HG03045 (cell line): ENCODE results near the gene NALCN.

ENCODE experiments used
- ATAC-seq: cut with Tn5 transposase; IDR thresholded peaks from one replicate; pipeline ENCODE4 v1.9.1; 2021; ENCODE audit warnings: mild to moderate bottlenecking, moderate library complexity; ENCODE audit not compliant: unreplicated experiment

The NALCN gene

DNA sequence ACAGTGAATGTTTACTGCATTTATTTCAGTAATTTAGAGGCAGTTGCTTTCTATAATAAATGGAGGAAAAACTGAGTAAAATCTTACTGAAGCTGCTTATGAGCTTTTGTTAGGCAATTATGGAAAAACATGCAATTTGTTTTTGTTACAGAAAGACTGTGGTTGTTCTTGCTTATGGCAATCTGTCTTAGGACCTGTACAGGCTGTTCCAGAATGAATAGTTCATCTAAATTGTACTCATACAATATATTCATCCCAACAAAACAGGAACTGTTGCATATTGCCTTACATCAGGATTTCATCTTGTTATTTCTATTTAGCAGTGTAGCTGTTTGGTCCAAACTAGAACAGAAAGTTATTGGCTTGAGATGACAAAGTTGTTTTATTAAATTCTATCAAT, 199.2 kb downstream of the NALCN start:
- no peak for ATAC-seq

DNA sequence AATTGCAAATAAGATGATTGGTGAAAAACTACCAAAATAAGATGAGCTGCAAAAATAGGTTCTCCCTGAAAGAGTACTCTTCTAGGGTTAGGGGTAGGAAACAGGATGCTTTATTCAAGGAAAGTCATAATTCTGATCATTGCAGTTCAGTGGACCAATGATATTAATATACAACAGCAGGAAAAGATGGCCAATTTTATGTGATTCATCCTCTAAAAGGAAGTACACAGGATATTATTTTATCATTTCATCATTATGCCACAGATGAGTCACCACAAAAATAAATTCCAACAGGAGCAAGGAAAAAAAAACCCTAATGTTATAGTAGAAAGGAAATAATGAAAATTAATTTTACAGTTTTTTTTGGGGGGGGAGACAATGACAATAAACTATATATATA, 205.0 kb downstream of the NALCN start:
- no peak for ATAC-seq

DNA sequence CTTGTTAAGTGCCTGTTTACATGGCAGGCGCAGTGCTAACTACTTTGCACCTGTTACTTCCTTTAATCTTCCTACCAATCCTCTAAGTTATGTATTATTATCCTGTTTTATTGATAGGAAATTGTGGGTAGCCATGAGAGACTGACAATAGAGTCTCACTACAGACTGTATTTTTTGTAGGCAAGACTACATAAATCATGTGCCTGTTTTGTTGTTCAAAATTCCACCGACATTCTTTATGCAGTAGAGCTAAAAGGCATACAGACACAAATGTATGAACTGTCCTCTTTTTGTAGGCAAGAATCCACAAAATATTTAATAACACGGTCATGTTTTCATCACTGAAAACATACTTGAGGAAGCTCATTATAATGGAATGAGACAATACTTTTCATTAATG, 205.5 kb downstream of the NALCN start:
- ATAC-seq: no peak

DNA sequence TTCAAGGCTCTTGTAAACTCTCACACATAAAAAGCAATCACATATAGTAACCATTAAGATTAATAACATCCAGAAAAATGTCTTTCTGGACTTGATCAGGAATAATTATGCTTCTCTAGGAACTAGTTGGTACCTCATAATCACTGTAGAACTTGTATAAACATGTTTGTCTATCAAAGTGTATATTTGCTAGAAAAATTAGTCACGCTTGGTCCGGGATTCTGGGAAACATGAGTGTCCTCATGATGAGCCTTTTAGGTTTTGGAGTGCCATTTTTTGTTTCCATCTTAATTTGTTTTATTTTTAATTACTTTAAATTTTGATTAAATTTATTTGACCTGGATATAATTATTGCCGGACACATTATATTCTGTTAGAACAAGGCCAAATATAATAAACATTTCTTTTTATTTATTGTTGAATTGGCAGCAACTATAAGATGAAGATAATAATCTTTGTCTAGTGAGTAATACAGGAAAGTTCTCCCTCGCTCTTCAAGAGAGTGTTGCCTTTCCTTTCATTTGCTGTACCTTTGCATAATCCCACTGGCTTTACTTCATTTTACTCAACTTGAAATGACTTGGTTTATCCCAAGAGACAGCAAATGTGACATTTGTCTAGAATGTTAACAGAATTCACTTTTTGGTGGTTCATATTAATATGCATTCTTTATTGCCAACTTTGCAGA, 207.0 kb downstream of the NALCN start:
- no peak for ATAC-seq

DNA sequence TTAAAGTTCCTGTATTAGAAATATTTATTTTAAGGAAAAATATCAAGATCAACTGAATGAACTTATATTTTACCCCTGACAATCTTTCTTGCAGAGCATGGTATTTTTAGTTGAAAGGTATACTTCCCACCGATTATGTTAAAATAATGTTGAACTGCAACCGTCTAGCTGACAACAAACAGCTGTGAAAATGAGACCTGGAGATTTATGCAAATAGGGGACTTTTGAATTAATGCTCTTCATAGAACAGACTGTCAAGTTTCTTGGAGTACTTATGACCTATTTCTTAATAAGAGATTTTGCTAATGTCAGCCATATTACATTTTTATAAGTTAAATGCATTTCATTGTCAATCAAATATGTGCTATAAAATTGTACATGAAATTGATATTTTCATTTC, 210.9 kb downstream of the NALCN start:
- ATAC-seq: no peak

DNA sequence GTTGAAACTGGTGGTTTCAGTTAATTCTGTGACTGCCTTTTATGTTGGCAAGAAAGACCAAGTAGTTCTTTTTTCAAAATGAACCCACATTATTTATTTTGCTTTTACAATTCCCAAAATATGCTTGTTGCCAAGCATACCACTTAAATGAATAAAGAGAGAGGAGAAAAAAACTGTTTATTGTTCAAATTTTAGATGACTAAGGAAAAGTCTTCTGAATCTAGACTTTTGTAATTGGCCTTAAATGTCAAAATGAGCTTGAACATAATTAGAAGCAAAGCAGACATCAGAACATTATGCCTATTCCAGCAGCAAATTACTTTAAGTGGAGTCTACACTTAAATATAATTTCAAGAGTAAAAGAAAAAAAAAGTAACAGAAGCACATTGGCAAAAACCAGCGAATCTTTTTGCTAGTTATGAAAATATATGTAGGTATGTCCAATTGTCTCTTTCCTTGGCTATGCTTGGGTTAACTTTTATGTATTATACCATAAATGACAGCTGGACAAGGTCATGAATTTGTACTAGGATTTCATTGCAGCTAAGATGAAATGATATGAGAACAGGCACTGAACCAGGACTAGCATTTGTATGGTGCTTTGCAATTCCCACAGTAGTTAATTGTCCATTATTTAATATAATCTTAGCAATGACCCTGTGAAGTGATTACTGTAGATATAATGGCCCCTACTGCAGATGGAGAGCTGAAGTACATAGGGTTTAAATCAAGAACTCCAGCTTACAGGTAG, 211.9 kb downstream of the NALCN start:
- ATAC-seq: no peak

DNA sequence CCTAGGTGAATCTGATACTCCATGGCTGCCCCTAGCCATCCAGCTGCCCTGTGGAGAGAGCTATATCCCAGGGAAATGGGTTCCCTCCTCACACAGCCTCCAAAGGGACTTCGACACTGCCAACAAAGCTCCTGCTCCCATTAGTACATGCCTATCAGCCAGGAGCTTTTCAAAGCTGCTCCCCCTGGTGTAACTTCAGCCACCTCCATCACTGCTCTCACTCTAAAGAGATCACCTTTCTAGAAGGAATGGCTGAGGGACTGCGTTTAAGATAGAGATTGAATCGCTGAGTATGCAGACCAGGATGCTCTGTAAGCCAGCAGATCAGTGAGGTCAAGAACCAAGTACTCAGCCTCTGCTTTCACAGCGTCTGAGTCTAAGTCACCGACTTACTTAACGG, 213.7 kb downstream of the NALCN start:
- no peak for ATAC-seq

DNA sequence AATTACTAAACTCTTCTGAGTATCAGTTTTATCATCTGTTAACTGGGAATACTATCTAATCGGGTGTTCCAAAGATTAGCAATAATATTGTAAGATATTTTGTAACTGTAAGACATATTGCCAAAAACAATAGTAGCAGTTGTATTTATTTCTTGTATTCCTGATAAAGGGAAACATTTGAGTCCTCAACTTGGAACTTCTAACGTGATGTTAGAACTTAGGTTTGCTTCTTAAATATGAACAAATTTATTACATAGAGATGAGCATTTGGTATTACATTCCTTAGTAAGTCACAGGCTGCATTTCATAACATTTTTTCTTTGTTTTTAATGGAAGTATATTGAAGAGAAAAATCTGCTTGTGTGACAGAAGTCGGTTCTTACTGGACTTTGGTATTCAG, 225.3 kb downstream of the NALCN start:
- ATAC-seq: no peak

DNA sequence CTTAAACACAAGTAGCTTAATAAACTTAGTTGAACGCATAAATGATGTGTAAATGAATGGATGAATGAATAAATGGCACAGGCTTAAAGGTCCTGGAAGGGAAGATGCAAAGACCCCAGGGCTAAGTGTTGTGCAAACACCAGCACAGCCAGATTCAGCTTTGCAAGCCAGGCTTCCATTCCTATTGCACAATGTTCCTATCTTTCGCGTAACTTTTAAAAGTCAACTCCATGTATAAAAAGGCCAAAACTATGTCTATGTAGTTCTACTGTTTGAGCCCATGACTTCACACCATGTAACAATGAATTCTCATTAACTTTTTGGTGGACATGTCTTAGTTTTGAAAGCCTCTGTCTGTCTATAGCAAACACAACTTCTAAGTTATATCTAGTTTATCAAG, 226.0 kb downstream of the NALCN start:
- no peak for ATAC-seq

DNA sequence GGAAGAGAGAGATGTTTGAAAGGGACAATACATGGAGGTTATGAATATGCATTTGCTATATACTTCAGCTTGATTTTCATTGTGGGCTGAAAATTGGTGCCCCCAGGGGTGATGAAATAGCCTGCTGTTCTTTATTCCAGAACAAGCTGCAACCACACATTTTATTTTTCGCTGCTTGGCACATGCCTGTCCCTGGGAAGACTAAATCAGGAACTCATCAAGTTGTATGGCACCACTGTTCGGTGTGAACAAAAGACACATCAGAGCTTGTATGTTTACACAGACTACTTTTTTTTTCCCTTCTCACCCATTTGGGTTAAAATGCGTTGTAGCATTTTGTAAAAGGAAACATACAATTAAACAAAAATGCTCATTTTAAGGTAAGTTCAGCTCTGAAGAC, 230.7 kb downstream of the NALCN start:
- ATAC-seq: no peak

DNA sequence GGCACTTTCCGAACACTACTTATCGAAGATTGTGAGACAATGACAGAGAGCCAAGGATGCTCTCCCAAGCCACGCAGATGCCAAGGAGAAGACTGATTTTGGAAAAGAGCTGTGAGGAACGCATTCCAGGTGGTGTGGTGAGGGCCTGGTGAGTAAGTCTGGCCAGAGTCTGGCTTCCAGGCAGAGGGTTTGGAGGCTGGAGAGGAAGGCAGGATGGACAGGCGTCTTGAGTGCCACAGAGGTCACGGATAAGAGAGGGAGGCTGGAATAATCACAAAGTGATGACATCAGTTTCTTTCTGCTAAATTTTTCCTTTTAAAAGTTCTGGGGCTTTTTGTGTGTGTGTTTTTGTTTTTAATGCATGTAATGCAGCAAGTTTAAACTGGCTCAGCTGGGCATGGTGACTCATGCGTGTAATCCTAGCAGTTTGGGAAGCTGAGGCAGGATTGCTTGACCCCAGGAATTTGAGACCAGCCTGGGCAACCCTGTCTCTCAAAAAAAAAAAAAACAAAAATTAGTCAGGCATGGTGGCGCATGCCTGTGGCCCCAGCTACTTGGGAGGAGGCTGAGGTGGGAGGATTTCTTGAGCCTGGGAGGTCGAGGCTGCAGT, 235.1 kb downstream of the NALCN start:
- no peak for ATAC-seq

DNA sequence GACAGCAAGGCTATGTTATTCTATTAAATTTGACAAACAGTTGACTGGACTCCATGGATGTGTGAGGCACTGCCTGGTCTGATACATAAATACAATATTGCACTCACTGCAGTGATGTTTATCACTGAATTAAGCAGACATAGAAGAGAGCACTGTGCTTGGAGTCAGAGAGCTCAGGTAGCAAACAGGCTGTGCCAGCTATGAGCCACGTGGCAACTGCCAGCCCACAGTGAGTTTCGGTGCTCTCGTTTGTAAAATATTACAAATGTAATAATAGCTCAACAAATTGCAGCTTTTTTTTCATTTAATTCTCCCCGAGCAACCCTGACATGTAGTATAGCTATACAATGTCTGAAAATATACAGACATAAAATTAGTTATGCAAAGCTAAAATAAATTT, 237.3 kb downstream of the NALCN start:
- ATAC-seq: no peak

DNA sequence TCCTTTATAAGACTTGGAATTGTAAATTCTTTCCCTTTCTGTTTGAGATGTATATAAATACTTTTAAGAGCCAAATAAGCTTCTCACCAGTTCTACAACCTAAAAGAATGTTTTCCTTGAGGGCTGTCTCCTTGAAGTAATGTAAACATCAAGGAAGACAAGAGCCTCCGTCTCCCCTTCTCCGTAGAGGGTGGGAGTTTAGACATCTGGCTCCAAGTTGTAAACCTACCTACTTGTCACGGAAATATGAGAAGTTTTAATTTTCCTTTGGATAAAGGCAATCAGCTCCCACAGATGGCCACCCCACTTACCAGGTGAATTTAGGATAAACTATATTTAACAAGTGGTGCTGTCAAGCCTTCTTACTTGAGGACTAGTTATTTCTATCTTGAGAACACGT, 237.9 kb downstream of the NALCN start:
- ATAC-seq: no peak

DNA sequence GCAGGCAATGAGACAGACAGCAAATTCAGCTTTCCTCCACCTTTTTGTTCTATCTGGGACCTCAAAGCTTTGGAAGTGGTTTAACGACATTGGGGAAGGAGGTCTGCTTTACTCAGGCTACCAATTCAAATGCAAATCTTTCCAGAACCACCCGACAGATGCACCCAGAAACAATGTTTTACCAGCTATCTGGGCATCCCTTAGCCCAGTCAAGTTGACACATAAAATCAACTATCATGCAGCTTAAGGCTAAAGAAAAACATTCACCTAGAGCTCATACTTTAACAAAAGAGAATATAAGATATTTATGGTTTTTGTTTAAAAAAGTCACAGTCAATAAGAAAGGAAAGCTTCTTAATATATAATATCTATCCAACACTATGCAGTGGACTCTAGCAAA, 246.0 kb downstream of the NALCN start:
- no peak for ATAC-seq

DNA sequence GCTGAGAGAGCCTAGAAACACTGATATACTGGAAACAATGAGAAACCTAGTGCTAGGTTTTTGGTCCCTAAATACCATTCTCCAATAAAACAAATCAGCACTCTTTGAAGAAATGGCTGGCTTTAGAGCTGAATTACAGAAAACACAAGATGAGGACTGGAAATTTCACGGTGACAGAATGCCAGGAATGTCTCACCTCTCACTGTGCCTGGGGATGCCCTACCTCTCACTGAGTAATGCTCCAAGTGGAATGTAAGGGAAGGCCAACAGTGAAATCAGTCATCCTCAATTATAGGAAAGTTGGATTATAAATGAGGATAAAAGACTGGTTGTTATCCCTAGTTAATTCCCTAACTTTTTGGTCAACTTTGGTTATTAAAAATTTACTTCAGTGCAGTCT, 259.0 kb downstream of the NALCN start:
- ATAC-seq: no peak

DNA sequence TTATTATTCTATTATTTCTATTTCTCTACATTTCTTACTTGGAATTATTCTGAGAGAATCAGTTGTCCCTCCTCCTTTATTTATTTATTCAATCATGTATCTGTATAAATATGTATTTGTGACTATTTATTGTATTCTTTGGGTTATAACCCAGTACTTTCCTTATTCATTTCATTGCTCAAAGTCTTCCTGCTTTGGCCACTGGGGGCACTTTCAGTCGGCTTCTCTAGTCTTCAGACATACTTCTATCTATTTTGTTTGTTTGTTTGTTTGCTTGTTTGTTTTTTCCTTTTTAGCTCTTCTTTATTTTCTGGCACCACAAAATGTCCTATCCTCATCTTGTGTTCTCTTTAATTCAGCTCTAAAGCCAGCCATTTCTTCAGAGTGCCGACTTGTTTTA, 260.4 kb downstream of the NALCN start:
- ATAC-seq: no peak

DNA sequence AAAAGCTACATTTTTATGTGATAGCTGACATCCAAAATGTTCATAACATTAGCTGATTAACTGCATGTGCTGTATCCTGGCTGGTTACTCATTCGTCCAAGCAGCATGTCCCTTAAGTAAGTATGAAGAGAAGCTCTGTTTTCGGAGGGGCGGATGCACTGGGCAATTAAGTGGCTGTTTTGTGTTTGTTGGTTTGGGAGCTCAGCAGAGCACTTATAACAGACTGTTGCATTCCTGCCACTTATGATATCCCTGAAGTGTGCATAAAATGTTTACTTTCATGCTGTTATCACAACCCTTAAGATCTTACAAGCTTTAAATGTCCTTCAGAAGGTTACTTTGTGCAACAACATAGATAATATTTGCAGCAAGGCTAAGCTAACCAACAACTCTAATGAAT, 264.1 kb downstream of the NALCN start:
- ATAC-seq: no peak

DNA sequence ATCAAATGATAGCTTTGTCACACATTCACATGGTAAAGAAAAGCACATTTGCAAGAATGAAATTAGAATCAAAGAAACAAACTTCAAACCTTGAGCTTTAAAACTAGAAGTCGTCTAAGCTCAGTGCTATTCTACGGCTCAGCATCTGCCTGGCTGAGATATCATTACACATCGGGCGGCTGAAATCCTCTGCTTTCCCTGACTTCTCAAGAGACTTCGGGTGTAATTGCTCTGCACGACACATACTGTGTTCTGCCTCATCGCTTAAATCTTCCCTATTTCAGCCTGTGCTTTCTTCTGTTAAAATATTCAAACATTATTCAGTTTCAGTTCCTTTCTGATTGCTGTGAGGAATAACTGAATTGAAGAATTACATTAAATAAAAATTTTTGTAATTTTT, 265.3 kb downstream of the NALCN start:
- no peak for ATAC-seq

DNA sequence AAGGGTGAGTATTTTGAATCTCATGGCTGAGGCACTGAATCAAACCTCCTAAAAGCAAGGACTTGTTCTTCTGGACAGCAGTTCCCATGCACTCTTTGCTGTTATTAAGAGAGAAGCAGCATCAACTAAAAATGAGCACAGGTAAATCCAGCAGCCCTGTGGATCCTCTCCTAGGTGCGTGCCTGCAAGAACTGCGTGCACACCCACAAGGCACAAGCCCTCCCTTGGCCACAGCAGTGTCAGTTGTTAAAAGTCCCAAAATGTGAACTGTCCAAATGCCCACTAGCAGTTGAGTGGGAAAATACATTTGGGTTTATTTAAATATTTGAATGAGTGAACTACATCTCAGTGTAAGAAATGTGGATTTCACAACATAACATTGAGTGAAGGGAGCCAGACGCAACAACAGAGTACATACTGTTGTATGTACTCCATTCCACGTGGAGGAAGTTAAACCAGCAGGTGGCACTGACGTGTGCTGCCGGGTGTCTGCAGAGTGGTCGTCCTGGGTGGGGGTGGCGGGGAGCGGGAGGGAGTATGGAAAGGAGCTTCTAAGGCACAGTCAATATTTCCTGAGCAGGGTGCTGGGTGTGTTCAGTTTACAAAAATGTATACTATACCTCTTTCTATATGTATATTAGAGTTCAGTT, 266.4 kb downstream of the NALCN start:
- no peak for ATAC-seq

DNA sequence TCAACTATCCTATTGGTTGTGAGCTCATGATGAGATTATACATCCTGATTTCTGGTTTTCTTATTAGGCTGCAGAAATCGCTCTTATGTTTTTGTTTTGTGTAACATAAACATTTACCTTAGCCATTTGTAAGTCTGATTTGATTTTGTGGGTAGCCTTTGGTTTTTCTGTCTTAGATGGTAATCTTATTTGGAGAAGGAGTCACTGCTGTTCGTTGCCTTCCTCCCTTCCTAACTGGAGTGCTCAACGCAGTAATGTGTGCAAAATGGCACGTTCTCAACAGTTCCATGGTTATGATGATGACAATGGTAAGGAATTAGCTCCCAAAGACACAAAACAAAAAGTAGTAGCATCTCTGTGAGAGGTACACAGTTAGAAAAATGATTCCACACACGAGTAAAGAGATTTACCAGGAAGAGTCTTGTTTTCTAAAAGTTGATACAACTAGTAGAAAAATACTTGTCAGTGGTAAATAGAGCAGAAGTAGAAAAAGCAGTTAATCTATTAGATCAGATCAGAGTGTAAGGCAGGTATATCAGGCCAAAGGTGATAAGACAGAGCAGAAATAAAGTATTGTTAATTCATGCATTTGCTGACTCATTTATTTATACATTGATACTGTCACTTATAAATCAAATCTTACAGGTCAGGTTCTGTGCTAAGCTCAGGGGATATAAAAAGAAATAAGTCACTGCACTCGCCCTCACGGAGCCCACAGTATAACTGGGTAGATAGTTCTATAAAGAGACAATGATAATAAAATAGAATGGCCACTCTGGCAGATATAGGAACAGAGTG, 270.0 kb downstream of the NALCN start:
- no peak for ATAC-seq

DNA sequence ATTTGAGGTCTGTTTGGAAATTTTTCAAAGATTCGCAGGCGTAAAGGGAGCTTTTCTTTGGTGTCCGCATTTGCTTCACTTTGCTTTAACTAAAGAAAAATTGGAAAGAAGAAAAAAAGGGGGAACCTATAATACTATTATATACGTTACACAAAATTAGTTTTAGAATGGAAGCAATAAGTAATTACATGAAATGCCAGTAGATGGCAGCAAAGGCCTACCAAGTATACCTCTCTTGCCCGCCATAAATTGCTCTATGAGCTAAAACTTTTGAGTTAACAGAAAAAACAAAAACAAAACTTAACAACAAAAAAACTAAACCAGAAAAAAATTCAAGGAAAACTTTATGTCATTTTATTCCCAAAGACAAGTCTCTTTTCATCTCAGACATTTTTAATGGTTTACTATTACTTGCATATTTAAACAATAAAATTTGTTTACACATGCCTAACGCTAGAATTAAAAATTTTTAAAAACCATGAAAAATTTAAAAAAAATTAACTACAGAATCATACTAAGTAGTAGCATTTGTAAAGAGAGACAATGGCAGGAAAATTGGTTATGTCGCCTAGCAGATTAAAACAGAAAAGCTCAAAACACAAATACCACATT, 271.4 kb downstream of the NALCN start:
- peak; percentile 81 for ATAC-seq
